CMK (cell line): ENCODE results near the gene FOXN4.
"Not testable (repeated sequence)": the region's sequence is repeated elsewhere in the genome, so short reads cannot be mapped to it uniquely, and the experiment has no call there.

Experiments used
- DNase-seq: peaks from one replicate; pipeline ENCODE4 v3.0.0-alpha.2; 2010; ENCODE audit warnings: low read depth

Gene FOXN4

GRCh38 chr12:109308534-109309380, at the start of gene FOXN4:
Gene FOXN4, minus strand, starts transcription at chr12:109309284. Its CDS starts 963 bp downstream, at chr12:109308321.
- no peak for DNase-seq

- no peak for DNase-seq
Measured at GRCh38 chr12:109358154-109358869, 49.2 kb upstream of the FOXN4 start.

- DNase-seq = no peak
Measured at GRCh38 chr12:109357032-109357431, 47.9 kb upstream of the FOXN4 start.

- no peak for DNase-seq
Measured at GRCh38 chr12:109356577-109356976, 47.5 kb upstream of the FOXN4 start.

- no peak for DNase-seq
Measured at GRCh38 chr12:109352184-109352583, 43.1 kb upstream of the FOXN4 start.

- no peak for DNase-seq
Measured at GRCh38 chr12:109347589-109347988, 38.5 kb upstream of the FOXN4 start, which contains the start of gene MYO1H. Gene MYO1H, plus strand, starts transcription at chr12:109347900. Its CDS starts 61 bp downstream, at chr12:109347961.

- no peak for DNase-seq
Measured at GRCh38 chr12:109346920-109347319, 37.8 kb upstream of the FOXN4 start.

- no peak for DNase-seq
Measured at GRCh38 chr12:109345428-109345827, 36.3 kb upstream of the FOXN4 start.

GRCh38 chr12:109343677-109344076, 34.6 kb upstream of the FOXN4 start:
- DNase-seq = no peak

- no peak for DNase-seq
Measured at GRCh38 chr12:109336593-109336992, 27.5 kb upstream of the FOXN4 start.

GRCh38 chr12:109334887-109335286, 25.8 kb upstream of the FOXN4 start:
- no peak for DNase-seq

- no peak for DNase-seq
Measured at GRCh38 chr12:109331301-109331952, 22.3 kb upstream of the FOXN4 start.

- DNase-seq = no peak
Measured at GRCh38 chr12:109330282-109331230, 21.5 kb upstream of the FOXN4 start.

GRCh38 chr12:109329686-109330085, 20.6 kb upstream of the FOXN4 start:
- no peak for DNase-seq

GRCh38 chr12:109329003-109329402, 19.9 kb upstream of the FOXN4 start:
- no peak for DNase-seq

- not testable (repeated sequence) for DNase-seq
Measured at GRCh38 chr12:109321294-109321693, 12.2 kb upstream of the FOXN4 start.

- no peak for DNase-seq
Measured at GRCh38 chr12:109310247-109311125, 1.4 kb upstream of the FOXN4 start.

GRCh38 chr12:109309381-109310246, 530 bp upstream of the FOXN4 start:
- no peak for DNase-seq

- no peak for DNase-seq
Measured at GRCh38 chr12:109307051-109307450, 2.0 kb downstream of the FOXN4 start.
